ENCODE measurements around the gene IL17C. TPM values are rescaled to one million over a fixed set of nuclear protein-coding genes. Genes with fewer than 3 reads are reported as not detected.

The IL17C gene
- total RNA-seq, 1 donor from 2014 or later: not detected

DNA sequence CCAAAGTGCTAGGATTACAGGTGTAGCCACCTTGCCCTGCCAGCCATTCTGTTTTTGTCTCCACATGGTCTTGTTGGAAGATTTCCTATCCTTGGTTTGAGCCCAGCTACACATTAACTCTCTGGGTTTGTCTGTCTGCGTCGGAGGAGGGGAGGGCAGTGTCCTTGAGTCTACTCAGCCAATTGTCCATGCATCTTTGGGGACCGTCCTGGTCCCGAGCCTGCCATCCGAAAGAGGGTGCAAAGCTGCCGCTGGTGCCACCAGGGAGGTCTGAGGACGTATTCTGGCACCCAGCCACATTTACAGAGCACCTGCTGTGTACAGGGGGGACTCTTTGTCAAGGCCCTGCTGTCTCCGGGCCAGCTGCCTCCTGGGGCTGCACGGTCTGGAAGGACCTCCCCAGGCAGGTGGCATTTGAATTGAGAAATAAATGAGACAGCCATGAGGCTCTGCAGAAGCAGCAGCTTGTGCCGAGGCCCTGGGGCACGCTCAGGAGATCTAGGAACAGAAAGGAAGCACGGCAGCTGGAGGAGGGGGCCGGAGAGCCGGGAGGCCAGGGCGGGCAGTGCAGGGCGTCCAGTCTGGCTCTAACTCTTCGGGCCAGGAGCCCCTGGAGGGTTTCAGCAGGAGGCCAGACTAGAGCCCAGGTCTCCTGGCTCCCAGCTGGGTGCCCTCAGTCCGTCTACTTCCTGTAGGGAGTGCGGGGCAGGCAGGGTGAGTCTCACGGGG lies 11.0 kb downstream of the IL17C start:
- no peak overlapping the region for H3K27ac Mint-ChIP-seq (ENCODE audit: unreplicated experiment)

DNA sequence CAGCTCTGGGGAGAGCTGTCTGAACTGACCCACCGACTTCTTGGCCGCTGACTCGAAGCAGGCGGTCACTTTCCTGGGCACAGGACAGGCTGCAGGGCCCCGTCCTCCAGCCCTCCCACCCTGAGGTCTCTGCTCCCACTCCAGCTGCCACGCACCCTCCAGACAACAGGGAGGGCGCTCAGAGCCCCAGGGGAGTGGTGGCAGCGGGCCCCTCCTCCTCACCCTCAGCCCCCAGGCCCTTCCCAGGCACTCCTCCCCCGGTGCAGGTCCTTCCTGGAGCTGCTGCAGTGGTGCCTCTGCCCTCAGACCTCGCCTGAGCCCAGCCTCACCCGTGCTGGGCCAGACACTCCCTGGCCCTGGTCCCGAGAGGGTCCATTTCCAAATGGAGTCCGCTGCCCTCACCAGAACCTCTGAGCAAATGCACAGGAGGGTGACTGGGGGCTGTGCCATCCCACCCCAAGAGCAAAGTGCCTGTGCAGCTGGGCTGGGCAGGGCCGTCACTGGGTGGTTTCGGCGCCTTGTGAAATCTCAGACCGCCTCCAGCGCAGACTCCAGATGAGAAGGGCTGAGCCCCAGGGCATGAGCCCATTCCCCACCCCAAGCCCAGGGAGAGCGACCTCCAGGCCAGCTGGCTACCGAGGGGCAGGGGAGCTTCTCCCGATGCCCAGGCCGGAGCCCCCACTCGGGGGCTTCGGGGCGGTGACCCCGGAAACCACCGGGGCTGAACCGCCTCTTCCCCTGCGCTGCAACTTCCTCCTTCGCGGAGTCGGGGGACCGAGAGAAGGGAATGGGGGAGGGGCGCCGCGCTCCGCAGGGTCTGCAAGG lies 11.8 kb downstream of the IL17C start:
- H3K36me3 Mint-ChIP-seq (ENCODE audit: unreplicated experiment): peaks cover 6% of the 10 kb centered on the region
- H3K4me3 Mint-ChIP-seq (ENCODE audit: unreplicated experiment): peak overlapping the region; percentile 74
- TF ChIP-seq, protein P1, sequence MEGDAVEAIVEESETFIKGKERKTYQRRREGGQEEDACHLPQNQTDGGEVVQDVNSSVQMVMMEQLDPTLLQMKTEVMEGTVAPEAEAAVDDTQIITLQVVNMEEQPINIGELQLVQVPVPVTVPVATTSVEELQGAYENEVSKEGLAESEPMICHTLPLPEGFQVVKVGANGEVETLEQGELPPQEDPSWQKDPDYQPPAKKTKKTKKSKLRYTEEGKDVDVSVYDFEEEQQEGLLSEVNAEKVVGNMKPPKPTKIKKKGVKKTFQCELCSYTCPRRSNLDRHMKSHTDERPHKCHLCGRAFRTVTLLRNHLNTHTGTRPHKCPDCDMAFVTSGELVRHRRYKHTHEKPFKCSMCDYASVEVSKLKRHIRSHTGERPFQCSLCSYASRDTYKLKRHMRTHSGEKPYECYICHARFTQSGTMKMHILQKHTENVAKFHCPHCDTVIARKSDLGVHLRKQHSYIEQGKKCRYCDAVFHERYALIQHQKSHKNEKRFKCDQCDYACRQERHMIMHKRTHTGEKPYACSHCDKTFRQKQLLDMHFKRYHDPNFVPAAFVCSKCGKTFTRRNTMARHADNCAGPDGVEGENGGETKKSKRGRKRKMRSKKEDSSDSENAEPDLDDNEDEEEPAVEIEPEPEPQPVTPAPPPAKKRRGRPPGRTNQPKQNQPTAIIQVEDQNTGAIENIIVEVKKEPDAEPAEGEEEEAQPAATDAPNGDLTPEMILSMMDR (IDR thresholded peaks at IDR 0.05): no peak
- H3K9me3 Mint-ChIP-seq (ENCODE audit: unreplicated experiment): no peaks in the 10 kb centered on the region
- no peak overlapping the region for H3K27ac Mint-ChIP-seq (ENCODE audit: unreplicated experiment)
- no peaks in the 10 kb centered on the region for H3K27me3 Mint-ChIP-seq (ENCODE audit: unreplicated experiment)
- H3K4me1 Mint-ChIP-seq (ENCODE audit: unreplicated experiment): peaks cover 15% of the 10 kb centered on the region
- DNase-seq (ENCODE audit: extremely low spot score, unreplicated experiment): peak; percentile 83

More for the DNA sequence above, 11.0 kb downstream of the IL17C start:
- Mint-ChIP-seq H3K4me1 (ENCODE audit: unreplicated experiment) (peaks cover 15% of the 10 kb centered on the region), H3K27me3 (ENCODE audit: unreplicated experiment) (no peaks in the 10 kb centered on the region), H3K4me3 (ENCODE audit: unreplicated experiment) (peak overlapping the region; percentile 40), H3K36me3 (ENCODE audit: unreplicated experiment) (peaks cover 1% of the 10 kb centered on the region), H3K9me3 (ENCODE audit: unreplicated experiment) (no peaks in the 10 kb centered on the region)
- TF ChIP-seq, protein P1 (IDR thresholded peaks at IDR 0.05): no peak
- no peak for DNase-seq (ENCODE audit: extremely low spot score, unreplicated experiment)

DNA sequence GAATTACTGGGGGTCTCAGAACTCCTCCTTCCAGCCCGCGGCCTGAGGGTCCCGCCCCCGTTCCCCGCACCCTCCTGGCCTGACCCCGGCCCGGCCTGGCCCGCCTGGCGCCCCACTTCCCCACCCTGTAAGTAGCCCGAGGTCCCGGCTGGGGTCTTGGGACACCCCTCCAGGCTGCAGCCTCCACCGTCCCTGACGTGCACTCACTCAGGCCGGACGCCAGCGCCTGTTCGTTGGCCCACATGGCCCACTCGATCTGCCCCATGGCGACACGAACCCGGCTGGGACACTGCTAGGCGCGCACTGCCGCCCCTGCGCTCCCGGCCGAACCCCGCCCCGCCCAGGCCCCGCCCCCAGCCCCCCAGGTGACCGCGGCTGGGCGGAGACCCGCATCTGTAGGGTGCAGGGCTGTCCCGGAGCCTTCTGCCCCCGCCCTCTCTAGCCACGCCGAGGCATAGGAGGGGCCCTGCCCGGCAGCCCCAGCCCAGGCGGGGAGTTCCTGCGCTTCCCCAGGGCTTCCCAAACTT lies 12.4 kb downstream of the IL17C start, which contains the start of gene CYBA:
TSS of gene CYBA (minus strand) at position 305 of the 527 bp plus-strand sequence. CDS start at position 265, 40 bp downstream.
- Mint-ChIP-seq H3K36me3 (ENCODE audit: unreplicated experiment) (peaks cover 7% of the 10 kb centered on the region), H3K9me3 (ENCODE audit: unreplicated experiment) (no peaks in the 10 kb centered on the region), H3K4me3 (ENCODE audit: unreplicated experiment) (peak within 1 kb of the TSS; percentile 74), H3K4me1 (ENCODE audit: unreplicated experiment) (peaks cover 15% of the 10 kb centered on the region), H3K27ac (ENCODE audit: unreplicated experiment) (peak within 1 kb of the TSS; percentile 63), H3K27me3 (ENCODE audit: unreplicated experiment) (no peaks in the 10 kb centered on the region)
- no peak for DNase-seq (ENCODE audit: extremely low spot score, unreplicated experiment)
- TF ChIP-seq, protein P1 (IDR thresholded peaks at IDR 0.05): no peak

DNA sequence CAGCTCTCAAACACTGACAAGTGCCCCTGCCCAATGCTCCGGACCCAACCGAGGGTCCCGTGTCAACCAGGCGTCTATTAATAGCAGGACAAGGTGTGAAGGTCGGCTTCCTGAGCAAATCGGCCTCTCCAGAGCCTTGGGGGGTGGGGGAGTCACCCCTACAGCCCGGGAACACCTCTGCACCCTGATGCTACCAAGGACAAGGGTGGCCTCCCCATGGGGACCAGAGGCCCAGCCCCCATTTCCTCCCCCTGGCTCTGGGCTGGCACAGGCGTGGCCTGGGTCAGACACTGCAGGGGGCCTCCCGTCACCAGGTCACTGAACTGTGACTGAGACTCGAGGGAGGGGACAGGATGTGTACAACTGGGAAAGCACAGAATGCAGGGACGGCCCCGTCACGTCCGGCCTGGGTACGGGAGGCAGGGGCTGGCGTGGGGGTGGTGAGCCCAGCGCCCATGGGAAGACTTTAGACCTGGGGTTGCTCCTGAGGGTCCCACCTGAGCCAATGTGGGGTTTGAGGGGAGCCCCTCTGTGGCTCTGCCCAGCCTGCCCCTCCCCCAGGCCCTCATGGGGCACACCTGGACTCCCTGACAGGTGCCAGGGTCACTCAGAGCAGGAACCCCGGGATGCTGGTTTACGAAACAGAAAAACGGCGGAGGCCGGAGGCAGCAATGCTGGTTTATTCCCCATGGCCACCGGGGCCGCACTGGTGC lies 13.1 kb downstream of the IL17C start:
- Mint-ChIP-seq H3K9me3 (ENCODE audit: unreplicated experiment) (no peaks in the 10 kb centered on the region), H3K4me1 (ENCODE audit: unreplicated experiment) (peaks cover 15% of the 10 kb centered on the region), H3K27ac (ENCODE audit: unreplicated experiment) (peak overlapping the region; percentile 63), H3K36me3 (ENCODE audit: unreplicated experiment) (peaks cover 7% of the 10 kb centered on the region), H3K4me3 (ENCODE audit: unreplicated experiment) (peak overlapping the region; percentile 68), H3K27me3 (ENCODE audit: unreplicated experiment) (no peaks in the 10 kb centered on the region)
- no peak for DNase-seq (ENCODE audit: extremely low spot score, unreplicated experiment)
- TF ChIP-seq, protein P1 (IDR thresholded peaks at IDR 0.05): no peak

All from osteocyte (in vitro differentiated cells).